ENCODE data around the gene CUL2. TPM values are rescaled to one million over a fixed set of nuclear protein-coding genes. Genes with fewer than 3 reads are reported as not detected.
"Not testable (repeated sequence)": the region's sequence is repeated elsewhere in the genome, so short reads cannot be mapped to it uniquely, and the experiment has no call there.

Gene CUL2
- total RNA-seq, 2 donors from 2014 or later = 7.3 to 8.0 TPM

- Histone ChIP-seq H3K36me3 (replicated peaks in 1 of 2; ENCODE audit: insufficient read depth in 1 of 2, low read depth in 2 of 2) (peaks cover 0 to under 1% of the 10 kb centered on the region in 2 donors), H3K27me3 (no peaks in the 10 kb centered on the region), H3K4me1 (peaks cover 8% of the 10 kb centered on the region), H3K9me3 (no peaks in the 10 kb centered on the region), H3K27ac (no peak overlapping the region), H3K4me3 (no peak overlapping the region)
- TF ChIP-seq POLR2A (IDR thresholded peaks at IDR 0.05) = no peak
- no peak for TF ChIP-seq CTCF (IDR thresholded peaks at IDR 0.05)
- intact Hi-C loops (cut with DNase I) = no loop called here
- ATAC-seq = no peak
- WGBS, 2 donors = 67 to 82% methylated on average over 2 of the region's 2 CpGs
- DNase-seq = no peak
These were observed 44.1 kb downstream of the CUL2 start for GRCh38 chr10:35046074-35046473.

GRCh38 chr10:35045275-35045674 is 44.9 kb downstream of the CUL2 start:
- H3K9me3 ChIP-seq; H3K27me3 ChIP-seq; H3K4me1 ChIP-seq; H3K36me3 ChIP-seq (replicated peaks in 1 of 2; ENCODE audit: insufficient read depth in 1 of 2, low read depth in 2 of 2); intact Hi-C loops (cut with DNase I); H3K4me3 ChIP-seq; H3K27ac ChIP-seq; DNase-seq; ATAC-seq: not testable (repeated sequence)
- 87 to 89% methylated on average over 6 of the region's 6 CpGs for WGBS, 2 donors

GRCh38 chr10:35043796-35044344 is 46.3 kb downstream of the CUL2 start:
- intact Hi-C loops (cut with DNase I) = no loop called here
- Histone ChIP-seq H3K27ac (no peak overlapping the region), H3K9me3 (no peaks in the 10 kb centered on the region), H3K4me3 (no peak overlapping the region), H3K27me3 (no peaks in the 10 kb centered on the region), H3K4me1 (peaks cover 8% of the 10 kb centered on the region), H3K36me3 (replicated peaks in 1 of 2; ENCODE audit: insufficient read depth in 1 of 2, low read depth in 2 of 2) (peaks cover 0 to 5% of the 10 kb centered on the region in 2 donors)
- no peak for DNase-seq
- no peak for ATAC-seq
- 94 to 95% methylated on average over 4 of the region's 4 CpGs for WGBS, 2 donors
- TF ChIP-seq CTCF (IDR thresholded peaks at IDR 0.05) = no peak
- TF ChIP-seq POLR2A (IDR thresholded peaks at IDR 0.05) = no peak

GRCh38 chr10:35042783-35043182 is 47.4 kb downstream of the CUL2 start:
- Histone ChIP-seq H3K36me3 (replicated peaks in 1 of 2; ENCODE audit: insufficient read depth in 1 of 2, low read depth in 2 of 2) (peaks cover 0 to 5% of the 10 kb centered on the region in 2 donors), H3K27ac (no peak overlapping the region), H3K4me3 (no peak overlapping the region), H3K27me3 (no peaks in the 10 kb centered on the region), H3K9me3 (no peaks in the 10 kb centered on the region), H3K4me1 (peaks cover 8% of the 10 kb centered on the region)
- WGBS, 2 donors = 90 to 94% methylated on average over 3 of the region's 3 CpGs
- TF ChIP-seq POLR2A (IDR thresholded peaks at IDR 0.05) = no peak
- TF ChIP-seq CTCF (IDR thresholded peaks at IDR 0.05) = no peak
- no peak for DNase-seq
- intact Hi-C loops (cut with DNase I) = no loop called here
- ATAC-seq = no peak

- intact Hi-C loops (cut with DNase I) = no loop called here
- WGBS, 2 donors = 90 to 92% methylated on average over 9 of the region's 9 CpGs
- no peak overlapping the region for H3K27ac ChIP-seq
- DNase-seq (no peak), ATAC-seq (no peak)
- no peak overlapping the region for H3K4me3 ChIP-seq
- peaks cover 8% of the 10 kb centered on the region for H3K4me1 ChIP-seq
- no peaks in the 10 kb centered on the region for H3K27me3 ChIP-seq
- H3K36me3 ChIP-seq (replicated peaks in 1 of 2; ENCODE audit: insufficient read depth in 1 of 2, low read depth in 2 of 2) = peaks cover 0 to 7% of the 10 kb centered on the region in 2 donors
- TF ChIP-seq POLR2A (IDR thresholded peaks at IDR 0.05) = no peak
- TF ChIP-seq CTCF (IDR thresholded peaks at IDR 0.05) = no peak
- H3K9me3 ChIP-seq = no peaks in the 10 kb centered on the region
These were observed 48.6 kb downstream of the CUL2 start for GRCh38 chr10:35041502-35041879.
